Measurements from ENCODE around the gene RBPMS2. TPM values are rescaled to one million over a fixed set of nuclear protein-coding genes. Genes with fewer than 3 reads are reported as not detected.

The RBPMS2 gene
- total RNA-seq, 4 donors from 2014 or later: 0.22 to 5.4 (median 1.8) TPM

DNA sequence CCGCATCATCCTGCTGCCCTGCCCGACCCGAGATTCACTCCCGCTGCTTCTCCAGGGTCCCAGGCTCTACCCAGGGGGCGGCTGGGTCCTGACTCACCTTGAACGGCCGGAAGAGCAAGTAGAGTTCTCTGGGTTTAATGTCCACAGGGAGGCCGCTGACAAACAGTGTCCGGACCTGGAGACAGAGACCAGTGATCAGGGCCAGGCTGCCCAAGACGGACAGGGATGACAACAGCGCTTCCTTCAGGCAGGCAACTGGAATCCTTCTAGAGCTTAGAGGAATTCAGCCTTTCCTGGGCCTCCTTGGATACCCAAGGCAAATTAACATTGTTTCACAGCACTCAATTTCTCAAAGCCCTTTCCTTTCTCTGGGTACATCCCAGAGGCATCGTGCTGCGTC is 23.9 kb downstream of the RBPMS2 start:
- 78 to 79% methylated on average over 13 of the region's 13 CpGs for WGBS, 2 donors
- Histone ChIP-seq H3K27me3 (no peaks in the 10 kb centered on the region), H3K36me3 (no peaks in the 10 kb centered on the region), H3K4me3 (no peak overlapping the region), H3K27ac (no peak overlapping the region), H3K4me1 (peaks cover 0 to 4% (median 0%) of the 10 kb centered on the region in 4 donors), H3K9me3 (no peaks in the 10 kb centered on the region)
- no peak for DNase-seq (ENCODE audit: low spot score in 2 of 2)
- TF ChIP-seq EP300 (IDR thresholded peaks at IDR 0.05) (no peak), POLR2A (IDR thresholded peaks at IDR 0.05) (no peak)
- TF ChIP-seq, protein P1, sequence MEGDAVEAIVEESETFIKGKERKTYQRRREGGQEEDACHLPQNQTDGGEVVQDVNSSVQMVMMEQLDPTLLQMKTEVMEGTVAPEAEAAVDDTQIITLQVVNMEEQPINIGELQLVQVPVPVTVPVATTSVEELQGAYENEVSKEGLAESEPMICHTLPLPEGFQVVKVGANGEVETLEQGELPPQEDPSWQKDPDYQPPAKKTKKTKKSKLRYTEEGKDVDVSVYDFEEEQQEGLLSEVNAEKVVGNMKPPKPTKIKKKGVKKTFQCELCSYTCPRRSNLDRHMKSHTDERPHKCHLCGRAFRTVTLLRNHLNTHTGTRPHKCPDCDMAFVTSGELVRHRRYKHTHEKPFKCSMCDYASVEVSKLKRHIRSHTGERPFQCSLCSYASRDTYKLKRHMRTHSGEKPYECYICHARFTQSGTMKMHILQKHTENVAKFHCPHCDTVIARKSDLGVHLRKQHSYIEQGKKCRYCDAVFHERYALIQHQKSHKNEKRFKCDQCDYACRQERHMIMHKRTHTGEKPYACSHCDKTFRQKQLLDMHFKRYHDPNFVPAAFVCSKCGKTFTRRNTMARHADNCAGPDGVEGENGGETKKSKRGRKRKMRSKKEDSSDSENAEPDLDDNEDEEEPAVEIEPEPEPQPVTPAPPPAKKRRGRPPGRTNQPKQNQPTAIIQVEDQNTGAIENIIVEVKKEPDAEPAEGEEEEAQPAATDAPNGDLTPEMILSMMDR (IDR thresholded peaks at IDR 0.05): no peak

- H3K27ac ChIP-seq: no peak overlapping the region
- 59 to 65% methylated on average over 20 to 21 of the region's 21 CpGs for WGBS, 2 donors
- H3K27me3 ChIP-seq: no peaks in the 10 kb centered on the region
- no peak for DNase-seq (ENCODE audit: low spot score in 2 of 2)
- H3K4me1 ChIP-seq: peaks cover 0 to 5% (median 0%) of the 10 kb centered on the region in 4 donors
- TF ChIP-seq EP300 (IDR thresholded peaks at IDR 0.05): no peak
- TF ChIP-seq, protein P1 (IDR thresholded peaks at IDR 0.05): no peak
- no peak for TF ChIP-seq POLR2A (IDR thresholded peaks at IDR 0.05)
- H3K9me3 ChIP-seq: no peaks in the 10 kb centered on the region
- H3K36me3 ChIP-seq: no peaks in the 10 kb centered on the region
- H3K4me3 ChIP-seq: no peak overlapping the region
These were observed 25.3 kb downstream of the RBPMS2 start for GRCh38 chr15:64749999-64750657.

- no peak overlapping the region for H3K27ac ChIP-seq
- no peak overlapping the region for H3K4me3 ChIP-seq
- H3K36me3 ChIP-seq: no peaks in the 10 kb centered on the region
- no peaks in the 10 kb centered on the region for H3K9me3 ChIP-seq
- no peak for DNase-seq (ENCODE audit: low spot score in 2 of 2)
- H3K4me1 ChIP-seq: peaks cover 0 to 5% (median 0%) of the 10 kb centered on the region in 4 donors
- no peaks in the 10 kb centered on the region for H3K27me3 ChIP-seq
- TF ChIP-seq EP300 (IDR thresholded peaks at IDR 0.05) (no peak), POLR2A (IDR thresholded peaks at IDR 0.05) (no peak)
- TF ChIP-seq, protein P1 (IDR thresholded peaks at IDR 0.05): no peak
- WGBS, 2 donors: 70 to 80% methylated on average over 11 of the region's 11 CpGs
These were observed 26.2 kb downstream of the RBPMS2 start for GRCh38 chr15:64749167-64749566.

- 92 to 96% methylated on average over 8 to 9 of the region's 9 CpGs for WGBS, 2 donors
- peaks cover 0 to 5% (median 0%) of the 10 kb centered on the region in 4 donors for H3K4me1 ChIP-seq
- DNase-seq (ENCODE audit: low spot score in 2 of 2): no peak
- no peak for TF ChIP-seq POLR2A (IDR thresholded peaks at IDR 0.05)
- no peak for TF ChIP-seq EP300 (IDR thresholded peaks at IDR 0.05)
- TF ChIP-seq, protein P1 (IDR thresholded peaks at IDR 0.05): no peak
- no peaks in the 10 kb centered on the region for H3K36me3 ChIP-seq
- no peaks in the 10 kb centered on the region for H3K27me3 ChIP-seq
- no peak overlapping the region for H3K4me3 ChIP-seq
- no peaks in the 10 kb centered on the region for H3K9me3 ChIP-seq
- no peak overlapping the region for H3K27ac ChIP-seq
These were observed 27.1 kb downstream of the RBPMS2 start for GRCh38 chr15:64748251-64748650.

DNA sequence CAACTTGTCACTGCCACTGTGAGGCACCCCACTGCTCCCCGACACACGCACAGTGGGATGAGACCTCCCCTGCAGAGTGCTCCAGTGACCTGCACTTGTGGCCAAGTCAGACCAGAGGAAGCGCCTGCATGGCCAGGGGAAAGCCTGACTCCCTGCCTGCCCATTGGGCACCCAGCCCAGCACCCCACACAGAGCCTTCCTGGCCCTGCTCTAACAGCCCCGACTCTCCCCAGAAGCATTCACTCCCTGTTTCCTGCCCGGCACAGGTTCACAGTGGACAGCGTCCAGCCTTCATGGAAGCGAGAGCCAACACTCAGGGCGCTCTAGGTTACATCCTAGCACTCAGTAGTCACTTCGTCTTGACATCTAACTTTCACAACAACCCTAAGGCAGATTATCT is 27.8 kb downstream of the RBPMS2 start:
- no peak for DNase-seq (ENCODE audit: low spot score in 2 of 2)
- no peaks in the 10 kb centered on the region for H3K27me3 ChIP-seq
- H3K9me3 ChIP-seq: no peaks in the 10 kb centered on the region
- no peak overlapping the region for H3K27ac ChIP-seq
- 80 to 85% methylated on average over 9 of the region's 9 CpGs for WGBS, 2 donors
- H3K36me3 ChIP-seq: no peaks in the 10 kb centered on the region
- TF ChIP-seq, protein P1 (IDR thresholded peaks at IDR 0.05): no peak
- no peak for TF ChIP-seq EP300 (IDR thresholded peaks at IDR 0.05)
- no peak for TF ChIP-seq POLR2A (IDR thresholded peaks at IDR 0.05)
- H3K4me3 ChIP-seq: no peak overlapping the region
- peaks cover 0 to 5% (median 0%) of the 10 kb centered on the region in 4 donors for H3K4me1 ChIP-seq
